Measurements from ENCODE around the gene SPIN1. TPM values are rescaled to one million over a fixed set of nuclear protein-coding genes. Genes with fewer than 3 reads are reported as not detected.

Gene SPIN1
- total and polyA plus RNA-seq, 2 of the 8 experiments (the other 6 are each of a cell fraction or from before 2014, with no cell fraction given): 69.9 to 139 TPM

DNA sequence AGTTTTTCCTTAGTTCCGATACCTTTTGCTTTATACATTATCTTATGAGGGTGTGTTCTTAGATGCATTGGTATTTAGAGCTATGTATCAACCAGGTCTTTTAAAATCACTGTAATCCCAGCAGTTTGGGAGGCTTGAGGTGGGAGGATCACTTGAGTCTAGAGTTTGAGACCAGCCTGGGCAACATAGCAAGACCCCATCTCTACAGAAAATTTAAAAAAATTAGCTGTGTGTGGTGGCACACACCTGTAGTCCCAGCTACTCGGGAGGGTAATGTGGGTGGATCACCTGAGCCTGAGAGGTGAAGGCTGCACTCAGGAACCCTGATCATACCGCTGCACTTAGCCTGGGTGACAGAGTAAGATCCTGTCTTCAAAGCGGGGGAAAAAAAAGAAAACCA lies 15.1 kb downstream of the SPIN1 start:
- no peak overlapping the region for H3K4ac ChIP-seq (replicated peaks; ENCODE audit: insufficient read length, low read depth, low read length)
- TF ChIP-seq, protein P1, sequence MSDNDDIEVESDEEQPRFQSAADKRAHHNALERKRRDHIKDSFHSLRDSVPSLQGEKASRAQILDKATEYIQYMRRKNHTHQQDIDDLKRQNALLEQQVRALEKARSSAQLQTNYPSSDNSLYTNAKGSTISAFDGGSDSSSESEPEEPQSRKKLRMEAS (IDR thresholded peaks at IDR 0.05): no peak
- TF ChIP-seq, protein P2, sequence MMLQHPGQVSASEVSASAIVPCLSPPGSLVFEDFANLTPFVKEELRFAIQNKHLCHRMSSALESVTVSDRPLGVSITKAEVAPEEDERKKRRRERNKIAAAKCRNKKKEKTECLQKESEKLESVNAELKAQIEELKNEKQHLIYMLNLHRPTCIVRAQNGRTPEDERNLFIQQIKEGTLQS (IDR thresholded peaks at IDR 0.05; ENCODE audit: insufficient read depth, low read depth, low read length): no peak
- no peak for TF ChIP-seq FOSL1 (IDR thresholded peaks at IDR 0.05; ENCODE audit: insufficient read depth, low read depth, low read length)
- TF ChIP-seq EGR1 (IDR thresholded peaks at IDR 0.05; ENCODE audit: borderline replicate concordance, low read depth, low read length): no peak
- TF ChIP-seq TEAD4 (IDR thresholded peaks at IDR 0.05; ENCODE audit: low read depth, low read length): no peak
- TF ChIP-seq BRCA1 (IDR thresholded peaks at IDR 0.05; ENCODE audit: low read depth, low read length): no peak
- TF ChIP-seq SP2 (IDR thresholded peaks at IDR 0.05; ENCODE audit: low read length): no peak
- TF ChIP-seq, protein P3, sequence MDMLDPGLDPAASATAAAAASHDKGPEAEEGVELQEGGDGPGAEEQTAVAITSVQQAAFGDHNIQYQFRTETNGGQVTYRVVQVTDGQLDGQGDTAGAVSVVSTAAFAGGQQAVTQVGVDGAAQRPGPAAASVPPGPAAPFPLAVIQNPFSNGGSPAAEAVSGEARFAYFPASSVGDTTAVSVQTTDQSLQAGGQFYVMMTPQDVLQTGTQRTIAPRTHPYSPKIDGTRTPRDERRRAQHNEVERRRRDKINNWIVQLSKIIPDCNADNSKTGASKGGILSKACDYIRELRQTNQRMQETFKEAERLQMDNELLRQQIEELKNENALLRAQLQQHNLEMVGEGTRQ (IDR thresholded peaks at IDR 0.05; ENCODE audit: low read length): no peak
- no peak for TF ChIP-seq ASH2L (IDR thresholded peaks at IDR 0.05; ENCODE audit: low read length)
- TF ChIP-seq, protein P4, sequence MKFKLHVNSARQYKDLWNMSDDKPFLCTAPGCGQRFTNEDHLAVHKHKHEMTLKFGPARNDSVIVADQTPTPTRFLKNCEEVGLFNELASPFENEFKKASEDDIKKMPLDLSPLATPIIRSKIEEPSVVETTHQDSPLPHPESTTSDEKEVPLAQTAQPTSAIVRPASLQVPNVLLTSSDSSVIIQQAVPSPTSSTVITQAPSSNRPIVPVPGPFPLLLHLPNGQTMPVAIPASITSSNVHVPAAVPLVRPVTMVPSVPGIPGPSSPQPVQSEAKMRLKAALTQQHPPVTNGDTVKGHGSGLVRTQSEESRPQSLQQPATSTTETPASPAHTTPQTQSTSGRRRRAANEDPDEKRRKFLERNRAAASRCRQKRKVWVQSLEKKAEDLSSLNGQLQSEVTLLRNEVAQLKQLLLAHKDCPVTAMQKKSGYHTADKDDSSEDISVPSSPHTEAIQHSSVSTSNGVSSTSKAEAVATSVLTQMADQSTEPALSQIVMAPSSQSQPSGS (IDR thresholded peaks at IDR 0.05; ENCODE audit: low read length): no peak
- no peak for TF ChIP-seq SP4 (IDR thresholded peaks at IDR 0.05; ENCODE audit: low read length)
- H3K23me2 ChIP-seq (ENCODE audit: low read depth, low read length): no peaks in the 10 kb centered on the region
- no peak overlapping the region for H4K91ac ChIP-seq (replicated peaks; ENCODE audit: insufficient read length, low read length)
- H4K8ac ChIP-seq (ENCODE audit: extremely low read depth, insufficient read depth, low read length): no peak overlapping the region
- H3K4me2 ChIP-seq (ENCODE audit: insufficient read depth in 1 of 2, low read depth in 2 of 2, low read length in 2 of 2): no peak overlapping the region
- FAIRE-seq: no peak
- H3K27ac ChIP-seq (ENCODE audit: low read depth, low read length): no peak overlapping the region
- no peak overlapping the region for H3K23ac ChIP-seq (ENCODE audit: insufficient read length)
- no peak overlapping the region for H2AK5ac ChIP-seq (ENCODE audit: low read depth, low read length)
- H3K79me2 ChIP-seq (ENCODE audit: control insufficient read depth in 1 of 2, insufficient read depth in 2 of 2, low read length in 2 of 2): peaks cover 59 to 99% of the 10 kb centered on the region in 2 experiments
- peaks cover 0 to 5% (median 4%) of the 10 kb centered on the region in 4 experiments; a peak in 3 of 7 replicates for H3K4me1 ChIP-seq (replicated peaks in 1 of 4; ENCODE audit: control insufficient read depth in 3 of 4, insufficient read depth in 4 of 4, low read length in 3 of 4)
- no peaks in the 10 kb centered on the region for H3K27me3 ChIP-seq (replicated peaks in 1 of 4; ENCODE audit: control insufficient read depth in 3 of 4, extremely low read depth in 1 of 4, insufficient read depth in 3 of 4, low read length in 3 of 4)
- no peak overlapping the region for H2BK12ac ChIP-seq (ENCODE audit: low read depth, low read length)
- H3K56ac ChIP-seq (replicated peaks; ENCODE audit: insufficient read length, low read depth, low read length): no peak overlapping the region
- H3K79me1 ChIP-seq (ENCODE audit: low read depth, low read length): peaks cover 5% of the 10 kb centered on the region
- no peak overlapping the region for H2BK20ac ChIP-seq (ENCODE audit: low read length)
- ChIA-PET CTCF (ENCODE audit: partially characterized antibody) (interaction anchor here (0.8 to 1.4 kb wide), 3 partner anchors 11 to 429 kb away, joined by 3 to 4 read pairs (median 4); partner anchors contain the start of gene CDK20), POLR2A (ENCODE audit: partially characterized antibody) (interaction anchor here (1.6 kb wide), 3 partner anchors 9 to 16 kb away, joined by 3 to 8 read pairs (median 4); partner anchors contain the start of gene SPIN1)
- no peak overlapping the region for H3K9ac ChIP-seq (replicated peaks in 1 of 4; ENCODE audit: extremely low read depth in 1 of 4, low read depth in 3 of 4, low read length in 3 of 4)
- no peaks in the 10 kb centered on the region for H3K9me3 ChIP-seq (ENCODE audit: insufficient read depth in 2 of 2, low read depth in 1 of 2, low read length in 1 of 2)
- H2BK5ac ChIP-seq (ENCODE audit: low read depth, low read length): no peak overlapping the region
- WGBS, 2 experiments (ENCODE audit: extremely low coverage in 1 of 2, insufficient coverage in 1 of 2, insufficient read length in 1 of 2, insufficient replicate concordance in 2 of 2, low coverage in 1 of 2, low lambda C conversion rate in 2 of 2, missing lambda C conversion rate in 1 of 2): 94% methylated on average over 4 of the region's 4 CpGs; no CpG with 5 or more reads in 1 of the 2 experiments
- DNase-seq (ENCODE audit: low read depth in 1 of 2, low spot score in 2 of 2): no peak
- peaks cover 17 to 20% of the 10 kb centered on the region in 2 experiments for H4K20me1 ChIP-seq (replicated peaks in 1 of 2; ENCODE audit: control insufficient read depth in 1 of 2, insufficient read depth in 2 of 2, low read length in 2 of 2)
- H3K36me3 ChIP-seq (ENCODE audit: control insufficient read depth in 2 of 4, insufficient read depth in 4 of 4, low read length in 3 of 4): peaks cover 0 to 6% (median 2%) of the 10 kb centered on the region in 4 experiments; a peak in 3 of 8 replicates
- H2AFZ ChIP-seq (ENCODE audit: low read length): no peak overlapping the region
- no peak overlapping the region for H2BK120ac ChIP-seq (replicated peaks; ENCODE audit: low read depth, low read length)
- H2BK15ac ChIP-seq (ENCODE audit: low read length): no peak overlapping the region
- no peak overlapping the region for H3K14ac ChIP-seq (ENCODE audit: insufficient read length)
- H3K4me3 ChIP-seq (ENCODE audit: extremely low read depth in 1 of 4, insufficient read depth in 2 of 4, low read depth in 3 of 4, low read length in 4 of 4): no peak overlapping the region
- no peak overlapping the region for H3K18ac ChIP-seq (ENCODE audit: extremely low read depth, low read length)
- no peak overlapping the region for H4K5ac ChIP-seq (ENCODE audit: insufficient read length, low read depth, low read length)
